AG04450 (cell line): ENCODE results near the gene GSKIP. TPM values are rescaled to one million over a fixed set of nuclear protein-coding genes. Genes with fewer than 3 reads are reported as not detected.

Experiments
- CTCF ChIA-PET: fragments of 300-600, 350-600 bp; formaldehyde crosslinking; extraction: SDS; loops from one replicate; lab custom pipeline; 2022; ENCODE audit warnings: antibody characterized with exemption, inconsistent platforms; lab: Charles Lee
- POLR2A ChIA-PET: fragments of 350-600 bp; formaldehyde crosslinking; extraction: SDS; loops from one replicate; lab custom pipeline; 2021; ENCODE audit warnings: antibody characterized with exemption, inconsistent platforms; lab: Yijun Ruan, JAX
- DNase-seq: peaks from one replicate; pipeline ENCODE4 v3.0.0-alpha.2; 2011; ENCODE audit warnings: low read depth, low spot score
- H3K27ac ChIP-seq: one replicate; pipeline ENCODE4 v1.5.1; 2012; ENCODE audit warnings: low read depth, low read length, control low read depth
- H3K27me3 ChIP-seq: one replicate; pipeline ENCODE4 v1.6.0; 2012; ENCODE audit warnings: low read length; ENCODE audit not compliant: control insufficient read depth, insufficient read depth
- H3K4me3 ChIP-seq: 2 replicates; pipeline ENCODE4 v1.5.1; 2011; ENCODE audit warnings: mild to moderate bottlenecking, low read depth, low read length, control low read depth
- H3K9me3 ChIP-seq: 2 replicates; pipeline ENCODE4 v1.5.1; 2012; ENCODE audit warnings: low read length; ENCODE audit not compliant: control insufficient read depth, insufficient read depth
- CTCF ChIP-seq: IDR thresholded peaks from 2 replicates; pipeline ENCODE4 v1.5.1; 2011; ENCODE audit warnings: low read depth, low read length, control low read depth, inconsistent platforms
- polyA plus RNA-seq: library from polyadenylated mRNA; depleted of rRNA; stranded (reverse); fragments of >200 nt; gene quantifications from 2 replicates; pipeline ENCODE4 v1.2.3, GENCODE V29; 2011; rRNA removed
- small RNA-seq: library from RNA; depleted of rRNA; stranded (forward); fragments of <200 nt; gene quantifications from one replicate; pipeline ENCODE3, GENCODE V24; 2012; ENCODE audit warnings: low read depth; ENCODE audit not compliant: insufficient read length

Gene GSKIP
- polyA plus RNA-seq, 1 experiment = 37.9 TPM

DNA sequence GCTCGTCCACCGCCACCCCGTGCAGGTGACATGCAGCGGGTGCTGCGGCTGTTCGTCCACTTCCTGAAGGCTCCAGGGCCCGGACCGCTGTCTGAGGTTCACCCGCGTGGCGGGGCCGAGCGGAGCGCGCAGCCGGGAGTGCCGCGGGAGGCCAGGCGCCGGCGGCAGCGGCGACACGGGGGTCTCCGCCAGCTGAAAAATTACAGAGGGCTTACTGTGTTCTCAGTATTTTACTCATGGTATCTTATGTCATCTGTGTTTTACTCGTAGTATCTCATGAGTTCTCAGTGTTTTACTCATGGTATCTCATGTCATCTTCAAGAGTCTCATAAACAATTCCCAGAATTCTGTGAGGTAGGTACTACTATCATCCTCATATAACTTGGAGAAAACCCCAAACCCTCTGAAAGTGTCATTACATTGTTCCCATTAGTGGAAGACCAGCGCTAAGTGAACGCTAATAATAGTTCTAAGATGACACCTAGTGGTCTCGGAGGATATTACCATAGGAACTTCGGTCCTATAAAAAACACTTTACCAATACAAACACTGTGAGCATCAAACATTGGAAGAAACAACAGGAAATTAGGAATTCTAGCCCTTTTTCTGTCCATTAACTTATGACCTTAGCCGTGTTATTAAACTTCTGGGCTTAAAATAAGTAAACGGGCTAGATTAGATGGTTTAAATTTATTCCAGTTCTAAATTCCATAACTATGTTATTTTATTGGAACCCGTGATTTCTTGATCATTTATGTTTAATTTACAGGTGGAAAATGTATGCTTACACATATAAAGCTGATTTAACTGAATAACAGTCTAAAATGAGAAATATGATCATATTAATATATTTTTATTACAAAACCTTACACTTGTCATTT is 61.0 kb downstream of the GSKIP start:
- CTCF ChIA-PET = interaction anchor here (0.5 to 3.3 kb wide), 15 partner anchors 9 to 869 kb away, joined by 3 to 25 read pairs (median 4); no protein-coding TSS in a partner anchor
- Histone ChIP-seq H3K9me3 (no peaks in the 10 kb centered on the region), H3K27me3 (peaks cover 4% of the 10 kb centered on the region), H3K27ac (no peak overlapping the region), H3K4me3 (peak overlapping the region; percentile 50)
- peak; percentile 77 for TF ChIP-seq CTCF
- POLR2A ChIA-PET = no interaction called here
- peak; percentile 46 for DNase-seq

DNA sequence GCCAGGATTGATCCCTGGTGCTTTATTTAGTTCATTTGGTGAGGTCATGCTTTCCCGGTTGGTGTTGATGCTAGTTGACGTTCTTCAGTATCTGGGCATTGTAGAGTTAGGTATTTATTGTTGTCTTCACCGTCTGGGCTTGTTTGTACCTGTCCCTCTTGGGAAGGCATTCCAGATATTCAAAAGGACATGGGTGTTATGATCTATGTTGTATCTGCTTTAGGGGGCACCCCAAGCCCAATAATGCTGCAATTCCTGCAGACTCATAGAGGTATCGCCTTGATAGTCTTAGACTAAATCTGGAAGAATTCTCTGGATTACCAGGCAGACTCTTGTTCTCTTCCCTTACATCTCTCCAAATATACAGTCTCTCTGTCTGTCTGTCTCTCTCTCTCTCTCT is 70.7 kb downstream of the GSKIP start:
- ChIA-PET POLR2A (no interaction called here), CTCF (no interaction called here)
- H3K9me3 ChIP-seq = no peaks in the 10 kb centered on the region
- no peak for TF ChIP-seq CTCF
- H3K4me3 ChIP-seq = no peak overlapping the region
- no peak overlapping the region for H3K27ac ChIP-seq
- DNase-seq = no peak
- no peaks in the 10 kb centered on the region for H3K27me3 ChIP-seq

Small RNA genes within 50 kb of the gene (small RNA-seq; reads per million reads assigned to genes)
- not detected for gene RNU2-33P

Other genes starting within 250 kb of the GSKIP start
- 182 and 212 TPM in 2 replicates for gene BDKRB2, start 158.7 kb upstream of the GSKIP start, polyA plus RNA-seq
- gene BDKRB1, start 107.3 kb upstream of the GSKIP start, polyA plus RNA-seq = 160 and 215 TPM in 2 replicates
- gene ATG2B, start 185 bp upstream of the GSKIP start, polyA plus RNA-seq = 18.7 and 22.1 TPM in 2 replicates
- gene AK7, start 28.6 kb downstream of the GSKIP start, polyA plus RNA-seq = 0.29 and 0.55 TPM in 2 replicates
- 134 and 191 TPM in 2 replicates for gene PAPOLA, start 138.9 kb downstream of the GSKIP start, polyA plus RNA-seq